SK-N-SH (cell line): ENCODE data around the gene HTR7. TPM values are rescaled to one million over a fixed set of nuclear protein-coding genes. Genes with fewer than 3 reads are reported as not detected.

Experiments used
- CTCF ChIA-PET: fragments of 300-600, 350-600 bp; formaldehyde crosslinking; extraction: SDS; loops from one replicate; lab custom pipeline; 2021; lab: Yijun Ruan, JAX
- POLR2A ChIA-PET: fragments of 350-600 bp; sonication (Branson Sonifier 250); formaldehyde crosslinking; extraction: SDS; loops from one replicate; lab custom pipeline; 2020; ENCODE audit warnings: antibody characterized with exemption, inconsistent platforms; lab: Yijun Ruan, JAX
- DNase-seq: peaks from one replicate; pipeline ENCODE4 v3.0.0; 2012
- H2AFZ ChIP-seq: fragments of 200-600 bp; sonication (generic); 2 replicates; pipeline ENCODE4 v1.8.1; 2016; ENCODE audit warnings: antibody characterized with exemption, mild to moderate bottlenecking, low read depth
- H3F3A ChIP-seq: fragments of 200-600 bp; sonication (generic); replicated peaks from 2 replicates; pipeline ENCODE3; 2016; ENCODE audit warnings: antibody characterized with exemption, mild to moderate bottlenecking; ENCODE audit not compliant: insufficient read depth
- H3K27ac ChIP-seq, 2 experiments: fragments of 200-500 bp in 1 of 2; fragments of 200-600 bp in 1 of 2; sonication (Bioruptor generic) in 1 of 2; sonication (generic), shearing (Covaris generic) in 1 of 2; 2 replicates each; pipeline versions ENCODE4 v1.5.1 to v1.6.1; 2014 to 2016; ENCODE audit warnings: low read depth in 2 of 2, inconsistent platforms in 1 of 2, low read length in 1 of 2, mild to moderate bottlenecking in 1 of 2, mixed read lengths in 1 of 2
- H3K27me3 ChIP-seq: fragments of 200-600 bp; sonication (generic), shearing (Covaris generic); 2 replicates; pipeline ENCODE4 v1.6.1; 2016; ENCODE audit warnings: mixed run types; ENCODE audit not compliant: insufficient read depth
- H3K36me3 ChIP-seq, 2 experiments: fragments of 200-500 bp in 1 of 2; fragments of 200-600 bp in 1 of 2; sonication (Bioruptor generic) in 1 of 2; sonication (generic) in 1 of 2; replicated peaks in 1 of 2; 2 replicates each; pipeline versions ENCODE3 to v1.5.1; 2014 to 2016; ENCODE audit warnings: low read length in 1 of 2, mild to moderate bottlenecking in 1 of 2; ENCODE audit not compliant: insufficient read depth in 2 of 2, control insufficient read depth in 1 of 2
- H3K4me1 ChIP-seq, 2 experiments: fragments of 200-500 bp in 1 of 2; fragments of 200-600 bp in 1 of 2; sonication (Bioruptor generic) in 1 of 2; sonication (generic), shearing (Covaris generic) in 1 of 2; 2 replicates each; pipeline versions ENCODE4 v1.5.1 to v1.6.1; 2014 to 2016; ENCODE audit warnings: low read depth in 1 of 2, low read length in 1 of 2, mixed run types in 1 of 2; ENCODE audit not compliant: insufficient read depth in 2 of 2, control insufficient read depth in 1 of 2
- H3K4me2 ChIP-seq: fragments of 200-600 bp; sonication (generic), shearing (Covaris generic); 2 replicates; pipeline ENCODE4 v1.6.1; 2017; ENCODE audit warnings: mixed run types
- H3K4me3 ChIP-seq, 2 experiments: fragments of 200-500 bp in 1 of 2; fragments of 200-600 bp in 1 of 2; sonication (Bioruptor generic) in 1 of 2; sonication (generic), shearing (Covaris generic) in 1 of 2; 2 replicates each; pipeline versions ENCODE4 v1.5.1 to v1.8.1; 2014 to 2016; ENCODE audit warnings: low read depth in 2 of 2, inconsistent platforms in 1 of 2, low read length in 1 of 2, mild to moderate bottlenecking in 1 of 2, mixed read lengths in 1 of 2, moderate library complexity in 1 of 2
- H3K79me2 ChIP-seq: fragments of 200-600 bp; sonication (generic); 2 replicates; pipeline ENCODE4 v1.8.1; 2017; ENCODE audit warnings: mild to moderate bottlenecking; ENCODE audit not compliant: insufficient read depth
- H3K9ac ChIP-seq: fragments of 200-600 bp; sonication (generic); 2 replicates; pipeline ENCODE4 v1.6.1; 2017; ENCODE audit warnings: mixed run types
- H3K9me2 ChIP-seq: fragments of 200-600 bp; sonication (generic); 2 replicates; pipeline ENCODE4 v1.6.1; 2017; ENCODE audit warnings: mixed run types
- H3K9me3 ChIP-seq: fragments of 200-600 bp; sonication (generic); 2 replicates; pipeline ENCODE4 v1.6.1; 2017; ENCODE audit warnings: mixed run types, mild to moderate bottlenecking, moderate library complexity
- H4K20me1 ChIP-seq: fragments of 200-600 bp; sonication (generic); 2 replicates; pipeline ENCODE4 v1.6.1; 2017; ENCODE audit warnings: mild to moderate bottlenecking, mixed run types; ENCODE audit not compliant: insufficient read depth
- CHD2 ChIP-seq: fragments of 150-350 bp; IDR thresholded peaks from 2 replicates; pipeline ENCODE4 v1.6.1; 2018; ENCODE audit warnings: low read length; ENCODE audit not compliant: partially characterized antibody
- ELF1 ChIP-seq: IDR thresholded peaks from 2 replicates; pipeline ENCODE4 v1.4.0; 2012
- EZH2phosphoT487 ChIP-seq: fragments of 200-600 bp; sonication (generic); IDR thresholded peaks from 2 replicates; pipeline ENCODE4 v1.6.1; 2017; ENCODE audit warnings: low read depth, mixed run types, mild to moderate bottlenecking, antibody characterized with exemption, moderate library complexity, borderline replicate concordance
- FOXJ3 ChIP-seq: sonication (generic); formaldehyde crosslinking; IDR thresholded peaks from 2 replicates; pipeline ENCODE4 v1.5.1; 2020; ENCODE audit warnings: mild to moderate bottlenecking, missing genetic modification reagents
- GABPA ChIP-seq: IDR thresholded peaks from 2 replicates; pipeline ENCODE4 v1.4.0; 2012; ENCODE audit warnings: low read depth, mild to moderate bottlenecking
- NRF1 ChIP-seq: IDR thresholded peaks from 2 replicates; pipeline ENCODE4 v1.6.1; 2012; ENCODE audit warnings: low read depth, mild to moderate bottlenecking, low read length
- RAD21 ChIP-seq: IDR thresholded peaks from 2 replicates; pipeline ENCODE4 v1.6.1; 2012; ENCODE audit warnings: mild to moderate bottlenecking, low read length
- RFX5 ChIP-seq: IDR thresholded peaks from 2 replicates; pipeline ENCODE4 v1.6.1; 2012; ENCODE audit warnings: mild to moderate bottlenecking, improper control_type of control experiment, low read length
- TAF1 ChIP-seq: IDR thresholded peaks from 2 replicates; pipeline ENCODE4 v1.6.1; 2012; ENCODE audit warnings: low read depth, mild to moderate bottlenecking, low read length, moderate library complexity, borderline replicate concordance
- TCF12 ChIP-seq: IDR thresholded peaks from 2 replicates; pipeline ENCODE4 v1.4.0; 2012
- WGBS: methylation state at CpG from one replicate; pipeline ENCODE4 v1.1.6; 2017; ENCODE audit warnings: low lambda C conversion rate; 5-methylcytosine and 5-hydroxymethylcytosine counted together
- polyA plus RNA-seq, 3 experiments: library from polyadenylated mRNA; depleted of rRNA; stranded (reverse); fragments of >200 nt; gene quantifications; 2 replicates each; pipeline ENCODE4 v1.2.3, GENCODE V29; 2012
- TF ChIP-seq, protein P1 (sequence below): fragments of 150-350 bp; IDR thresholded peaks from 2 replicates; pipeline ENCODE4 v1.6.1; 2017; ENCODE audit warnings: antibody characterized with exemption, low read length, low read depth, borderline replicate concordance
- TF ChIP-seq, protein P2 (sequence below): IDR thresholded peaks from 2 replicates; pipeline ENCODE4 v1.4.0; 2012; ENCODE audit warnings: low read depth, borderline replicate concordance
- TF ChIP-seq, protein P3 (sequence below): IDR thresholded peaks from 2 replicates; pipeline ENCODE4 v1.4.0; 2012; ENCODE audit warnings: low read depth, borderline replicate concordance
- TF ChIP-seq, protein P4 (sequence below): IDR thresholded peaks from 2 replicates; pipeline ENCODE4; 2012
- TF ChIP-seq, protein P5 (sequence below): IDR thresholded peaks from 2 replicates; pipeline ENCODE4 v1.6.1; 2012; ENCODE audit warnings: mild to moderate bottlenecking, low read depth, low read length, moderate library complexity

The HTR7 gene
- polyA plus RNA-seq, 1 of the 3 experiments (the other 2 are of a cell fraction): 0.16 TPM

DNA sequence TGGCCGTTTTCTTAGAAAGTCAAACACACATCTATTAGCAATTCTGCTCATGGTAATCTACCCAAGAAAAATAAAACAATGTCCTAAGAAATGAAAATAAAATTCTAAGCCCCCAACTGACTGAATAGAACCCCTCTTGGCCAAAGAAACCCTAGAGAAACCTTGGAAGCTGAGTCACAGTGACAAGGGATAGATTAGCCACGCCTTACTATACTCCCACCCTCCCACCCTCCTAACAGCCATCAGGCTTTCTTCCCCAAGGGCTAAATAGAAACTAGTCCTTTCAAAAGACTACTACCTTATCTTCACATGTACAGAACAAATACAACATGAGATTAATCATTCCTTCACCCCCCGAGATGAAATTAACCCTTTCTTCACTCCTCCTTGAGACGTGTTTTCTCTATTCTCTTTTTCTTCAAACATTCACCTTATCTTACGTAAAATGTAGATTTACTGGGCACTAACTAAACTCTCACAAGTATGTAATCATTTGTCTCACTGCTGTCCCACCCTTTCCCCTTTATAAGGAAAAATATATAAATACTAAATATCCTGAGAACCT, 57.5 kb downstream of the HTR7 start:
- no peak overlapping the region for H3K27ac ChIP-seq
- H4K20me1 ChIP-seq: no peaks in the 10 kb centered on the region
- no peaks in the 10 kb centered on the region for H3F3A ChIP-seq
- H3K4me2 ChIP-seq: no peak overlapping the region
- DNase-seq: no peak
- no peaks in the 10 kb centered on the region for H3K79me2 ChIP-seq
- ChIA-PET CTCF (no interaction called here), POLR2A (no interaction called here)
- H3K9me3 ChIP-seq: no peaks in the 10 kb centered on the region
- H3K9me2 ChIP-seq: no peaks in the 10 kb centered on the region
- WGBS: 7% methylated on average over 5 of the region's 5 CpGs
- no peak overlapping the region for H3K9ac ChIP-seq
- H2AFZ ChIP-seq: no peak overlapping the region
- peaks cover 16% of the 10 kb centered on the region; the same call in 1 of the 2 replicates for H3K27me3 ChIP-seq
- H3K36me3 ChIP-seq: no peaks in the 10 kb centered on the region
- H3K4me3 ChIP-seq: no peak overlapping the region
- no peaks in the 10 kb centered on the region for H3K4me1 ChIP-seq
- TF ChIP-seq NRF1 (no peak), GABPA (no peak), CHD2 (no peak), TCF12 (no peak), TAF1 (no peak), FOXJ3 (CRISPR knock-in tag) (no peak), EZH2phosphoT487 (no peak), RAD21 (no peak), ELF1 (no peak), RFX5 (no peak)
- TF ChIP-seq, protein P1, sequence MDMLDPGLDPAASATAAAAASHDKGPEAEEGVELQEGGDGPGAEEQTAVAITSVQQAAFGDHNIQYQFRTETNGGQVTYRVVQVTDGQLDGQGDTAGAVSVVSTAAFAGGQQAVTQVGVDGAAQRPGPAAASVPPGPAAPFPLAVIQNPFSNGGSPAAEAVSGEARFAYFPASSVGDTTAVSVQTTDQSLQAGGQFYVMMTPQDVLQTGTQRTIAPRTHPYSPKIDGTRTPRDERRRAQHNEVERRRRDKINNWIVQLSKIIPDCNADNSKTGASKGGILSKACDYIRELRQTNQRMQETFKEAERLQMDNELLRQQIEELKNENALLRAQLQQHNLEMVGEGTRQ: no peak
- TF ChIP-seq, protein P2, sequence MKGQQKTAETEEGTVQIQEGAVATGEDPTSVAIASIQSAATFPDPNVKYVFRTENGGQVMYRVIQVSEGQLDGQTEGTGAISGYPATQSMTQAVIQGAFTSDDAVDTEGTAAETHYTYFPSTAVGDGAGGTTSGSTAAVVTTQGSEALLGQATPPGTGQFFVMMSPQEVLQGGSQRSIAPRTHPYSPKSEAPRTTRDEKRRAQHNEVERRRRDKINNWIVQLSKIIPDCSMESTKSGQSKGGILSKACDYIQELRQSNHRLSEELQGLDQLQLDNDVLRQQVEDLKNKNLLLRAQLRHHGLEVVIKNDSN: no peak
- TF ChIP-seq, protein P3, sequence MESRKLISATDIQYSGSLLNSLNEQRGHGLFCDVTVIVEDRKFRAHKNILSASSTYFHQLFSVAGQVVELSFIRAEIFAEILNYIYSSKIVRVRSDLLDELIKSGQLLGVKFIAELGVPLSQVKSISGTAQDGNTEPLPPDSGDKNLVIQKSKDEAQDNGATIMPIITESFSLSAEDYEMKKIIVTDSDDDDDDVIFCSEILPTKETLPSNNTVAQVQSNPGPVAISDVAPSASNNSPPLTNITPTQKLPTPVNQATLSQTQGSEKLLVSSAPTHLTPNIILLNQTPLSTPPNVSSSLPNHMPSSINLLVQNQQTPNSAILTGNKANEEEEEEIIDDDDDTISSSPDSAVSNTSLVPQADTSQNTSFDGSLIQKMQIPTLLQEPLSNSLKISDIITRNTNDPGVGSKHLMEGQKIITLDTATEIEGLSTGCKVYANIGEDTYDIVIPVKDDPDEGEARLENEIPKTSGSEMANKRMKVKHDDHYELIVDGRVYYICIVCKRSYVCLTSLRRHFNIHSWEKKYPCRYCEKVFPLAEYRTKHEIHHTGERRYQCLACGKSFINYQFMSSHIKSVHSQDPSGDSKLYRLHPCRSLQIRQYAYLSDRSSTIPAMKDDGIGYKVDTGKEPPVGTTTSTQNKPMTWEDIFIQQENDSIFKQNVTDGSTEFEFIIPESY: no peak
- TF ChIP-seq, protein P4, sequence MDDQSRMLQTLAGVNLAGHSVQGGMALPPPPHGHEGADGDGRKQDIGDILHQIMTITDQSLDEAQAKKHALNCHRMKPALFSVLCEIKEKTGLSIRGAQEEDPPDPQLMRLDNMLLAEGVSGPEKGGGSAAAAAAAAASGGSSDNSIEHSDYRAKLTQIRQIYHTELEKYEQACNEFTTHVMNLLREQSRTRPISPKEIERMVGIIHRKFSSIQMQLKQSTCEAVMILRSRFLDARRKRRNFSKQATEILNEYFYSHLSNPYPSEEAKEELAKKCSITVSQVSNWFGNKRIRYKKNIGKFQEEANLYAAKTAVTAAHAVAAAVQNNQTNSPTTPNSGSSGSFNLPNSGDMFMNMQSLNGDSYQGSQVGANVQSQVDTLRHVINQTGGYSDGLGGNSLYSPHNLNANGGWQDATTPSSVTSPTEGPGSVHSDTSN: no peak
- TF ChIP-seq, protein P5, sequence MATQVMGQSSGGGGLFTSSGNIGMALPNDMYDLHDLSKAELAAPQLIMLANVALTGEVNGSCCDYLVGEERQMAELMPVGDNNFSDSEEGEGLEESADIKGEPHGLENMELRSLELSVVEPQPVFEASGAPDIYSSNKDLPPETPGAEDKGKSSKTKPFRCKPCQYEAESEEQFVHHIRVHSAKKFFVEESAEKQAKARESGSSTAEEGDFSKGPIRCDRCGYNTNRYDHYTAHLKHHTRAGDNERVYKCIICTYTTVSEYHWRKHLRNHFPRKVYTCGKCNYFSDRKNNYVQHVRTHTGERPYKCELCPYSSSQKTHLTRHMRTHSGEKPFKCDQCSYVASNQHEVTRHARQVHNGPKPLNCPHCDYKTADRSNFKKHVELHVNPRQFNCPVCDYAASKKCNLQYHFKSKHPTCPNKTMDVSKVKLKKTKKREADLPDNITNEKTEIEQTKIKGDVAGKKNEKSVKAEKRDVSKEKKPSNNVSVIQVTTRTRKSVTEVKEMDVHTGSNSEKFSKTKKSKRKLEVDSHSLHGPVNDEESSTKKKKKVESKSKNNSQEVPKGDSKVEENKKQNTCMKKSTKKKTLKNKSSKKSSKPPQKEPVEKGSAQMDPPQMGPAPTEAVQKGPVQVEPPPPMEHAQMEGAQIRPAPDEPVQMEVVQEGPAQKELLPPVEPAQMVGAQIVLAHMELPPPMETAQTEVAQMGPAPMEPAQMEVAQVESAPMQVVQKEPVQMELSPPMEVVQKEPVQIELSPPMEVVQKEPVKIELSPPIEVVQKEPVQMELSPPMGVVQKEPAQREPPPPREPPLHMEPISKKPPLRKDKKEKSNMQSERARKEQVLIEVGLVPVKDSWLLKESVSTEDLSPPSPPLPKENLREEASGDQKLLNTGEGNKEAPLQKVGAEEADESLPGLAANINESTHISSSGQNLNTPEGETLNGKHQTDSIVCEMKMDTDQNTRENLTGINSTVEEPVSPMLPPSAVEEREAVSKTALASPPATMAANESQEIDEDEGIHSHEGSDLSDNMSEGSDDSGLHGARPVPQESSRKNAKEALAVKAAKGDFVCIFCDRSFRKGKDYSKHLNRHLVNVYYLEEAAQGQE: no peak
